T-cell (primary cell): ENCODE measurements around the gene SFXN4. TPM values are rescaled to one million over a fixed set of nuclear protein-coding genes. Genes with fewer than 3 reads are reported as not detected.
A peak's percentile ranks its signal among the peaks of the same experiment; 100 is the strongest.

Source experiments
- ATAC-seq, 4 experiments: fragments of 200-7000 bp in 3 of 4; fragments of 150-1000 bp in 1 of 4; cut with Tn5 transposase; replicated peaks in 1 of 4; 1 replicate in 3 of 4; 2 replicates in 1 of 4; pipeline ENCODE4 v1.10.0; 2021; ENCODE audit warnings: moderate library complexity in 3 of 4, mild to moderate bottlenecking in 2 of 4, moderate number of reproducible peaks in 1 of 4
- CTCF ChIA-PET, 2 donors: fragments of 300-600 bp; sonication (Branson Sonifier 250); formaldehyde crosslinking; loops; one replicate each; lab custom pipeline; 2022; ENCODE audit warnings: antibody characterized with exemption in 2 of 2; lab: Charles Lee
- POLR2A ChIA-PET, 2 donors: fragments of 300-600 bp; sonication (Branson Sonifier 250); formaldehyde crosslinking; loops; one replicate each; lab custom pipeline; 2022; ENCODE audit warnings: antibody characterized with exemption in 2 of 2; lab: Charles Lee
- DNase-seq, 35 experiments: peaks; one replicate each; pipeline versions ENCODE4 v3.0.0 to v3.0.0-alpha.2; 2013 to 2023
- H3K27ac ChIP-seq: one replicate; pipeline ENCODE4 v1.5.1; 2013; ENCODE audit warnings: low read length
- H3K27me3 ChIP-seq, 2 experiments: replicated peaks in 1 of 2; 1 replicate in 1 of 2; 2 replicates in 1 of 2; pipeline versions ENCODE4 v1.6.1 to v1.7.0; 2013; ENCODE audit warnings: low read length in 1 of 2, mixed read lengths in 1 of 2; ENCODE audit not compliant: control insufficient read depth in 2 of 2, insufficient read depth in 2 of 2; ENCODE audit errors: extremely low read depth in 1 of 2
- H3K36me3 ChIP-seq, 2 donors: 1 replicate in 1 of 2; 2 replicates in 1 of 2; pipeline versions ENCODE4 v1.6.1 to v1.7.0; 2013; ENCODE audit warnings: low read length in 1 of 2; ENCODE audit not compliant: control insufficient read depth in 2 of 2, insufficient read depth in 1 of 2; ENCODE audit errors: extremely low read depth in 1 of 2
- H3K4me1 ChIP-seq, 2 experiments: 1 replicate in 1 of 2; 2 replicates in 1 of 2; pipeline versions ENCODE4 v1.6.1 to v1.7.0; 2013; ENCODE audit warnings: low read length in 2 of 2, mixed read lengths in 1 of 2; ENCODE audit not compliant: insufficient read depth in 2 of 2, control insufficient read depth in 1 of 2; ENCODE audit errors: extremely low read depth in 1 of 2
- H3K4me3 ChIP-seq, 2 donors: 1 replicate in 1 of 2; 2 replicates in 1 of 2; pipeline versions ENCODE4 v1.5.1 to v1.7.0; 2013; ENCODE audit warnings: mild to moderate bottlenecking in 2 of 2, low read length in 1 of 2, moderate library complexity in 1 of 2; ENCODE audit not compliant: control insufficient read depth in 1 of 2; ENCODE audit errors: extremely low read depth in 1 of 2
- H3K9me3 ChIP-seq: 2 replicates; pipeline ENCODE4 v1.7.0; 2013
- H3K27ac Mint-ChIP-seq, 2 donors: one replicate each; pipeline ENCODE4 v1.8.0; 2020 to 2021; ENCODE audit warnings: mild to moderate bottlenecking in 2 of 2, mixed read lengths in 2 of 2
- H3K27me3 Mint-ChIP-seq, 2 donors: one replicate each; pipeline ENCODE4 v1.8.0; 2021 to 2022; ENCODE audit warnings: mixed read lengths in 2 of 2
- H3K36me3 Mint-ChIP-seq: one replicate; pipeline ENCODE4 v1.8.0; 2021; ENCODE audit warnings: mixed read lengths
- H3K4me1 Mint-ChIP-seq, 3 donors: one replicate each; pipeline ENCODE4 v1.8.0; 2020 to 2022; ENCODE audit warnings: mixed read lengths in 3 of 3, mild to moderate bottlenecking in 1 of 3
- H3K4me3 Mint-ChIP-seq, 3 donors: one replicate each; pipeline ENCODE4 v1.8.0; 2020 to 2022; ENCODE audit warnings: mild to moderate bottlenecking in 3 of 3, mixed read lengths in 3 of 3, moderate library complexity in 3 of 3
- H3K9me3 Mint-ChIP-seq, 3 donors: one replicate each; pipeline ENCODE4 v1.8.0; 2020 to 2022; ENCODE audit warnings: mixed read lengths in 3 of 3
- WGBS: methylation state at CpG from one replicate; pipeline ENCODE4 v1.1.5; 2013; ENCODE audit warnings: missing lambda C conversion rate; ENCODE audit not compliant: insufficient coverage; 5-methylcytosine and 5-hydroxymethylcytosine counted together
- total RNA-seq, 35 experiments: library from RNA in 6 of 35; stranded (reverse) in 6 of 35; fragments of 120-200 nt in 1 of 35; gene quantifications; one replicate each; pipeline versions ENCODE4 v1.2.1 to v1.2.4 and lab custom pipeline; 2013 to 2026

SFXN4 gene
- total RNA-seq, 5 donors from 2014 or later (not counting 1 experiment from before 2014, with no cell fraction given): 10.4 to 19.4 (median 13.9) TPM

- Mint-ChIP-seq H3K36me3 (no peaks in the 10 kb centered on the region), H3K27ac (peak overlapping the region; percentile 92 to 97), H3K9me3 (no peaks in the 10 kb centered on the region), H3K4me1 (peaks cover 25 to 35% (median 34%) of the 10 kb centered on the region in 3 donors), H3K27me3 (no peaks in the 10 kb centered on the region), H3K4me3 (peak overlapping the region; percentile 82 to 91 (median 83))
- H3K9me3 ChIP-seq: no peaks in the 10 kb centered on the region
- H3K27me3 ChIP-seq: no peaks in the 10 kb centered on the region
- peak overlapping the region; percentile 74 for H3K27ac ChIP-seq
- H3K4me3 ChIP-seq: peak overlapping the region; percentile 44 to 46
- CTCF ChIA-PET: interaction anchor here (0.8 to 1.9 kb wide), 11 partner anchors 7 to 458 kb away, joined by 3 to 11 read pairs (median 4); no protein-coding TSS in a partner anchor
- POLR2A ChIA-PET: interaction anchor here (0.6 to 0.7 kb wide), 2 partner anchors 11 to 196 kb away, joined by 3 to 9 read pairs; no protein-coding TSS in a partner anchor
- ATAC-seq: no peak
- WGBS: 14% methylated on average over 13 of the region's 17 CpGs
- H3K4me1 ChIP-seq: peaks cover 17 to 30% of the 10 kb centered on the region in 2 experiments
- no peaks in the 10 kb centered on the region for H3K36me3 ChIP-seq
- DNase-seq: peak in 18 of 35 experiments; percentile 8 to 49 (median 24)
Measured at GRCh38 chr10:119205894-119206602, 40.5 kb upstream of the SFXN4 start.

GRCh38 chr10:119203006-119203405 lies 37.5 kb upstream of the SFXN4 start:
- Mint-ChIP-seq H3K9me3 (no peaks in the 10 kb centered on the region), H3K4me3 (no peak overlapping the region), H3K36me3 (no peaks in the 10 kb centered on the region), H3K4me1 (peaks cover 13 to 17% (median 15%) of the 10 kb centered on the region in 3 donors), H3K27ac (no peak overlapping the region), H3K27me3 (peaks cover 0 to 4% of the 10 kb centered on the region in 2 donors)
- CTCF ChIA-PET: interaction anchor here (0.6 to 0.7 kb wide), 3 partner anchors 65 to 224 kb away, joined by 3 to 7 read pairs (median 3); no protein-coding TSS in a partner anchor
- DNase-seq (no peak), ATAC-seq (no peak)
- 100% methylated on average over 2 of the region's 4 CpGs for WGBS
- H3K4me3 ChIP-seq: no peak overlapping the region
- H3K4me1 ChIP-seq: peaks cover 0 to 13% of the 10 kb centered on the region in 2 experiments
- H3K27me3 ChIP-seq: no peaks in the 10 kb centered on the region
- POLR2A ChIA-PET: no interaction called here
- no peaks in the 10 kb centered on the region for H3K9me3 ChIP-seq
- H3K27ac ChIP-seq: no peak overlapping the region
- no peaks in the 10 kb centered on the region for H3K36me3 ChIP-seq

GRCh38 chr10:119201233-119201632 lies 35.7 kb upstream of the SFXN4 start:
- POLR2A ChIA-PET: interaction anchor here (0.6 to 0.7 kb wide), 2 partner anchors 9 to 166 kb away, joined by 3 read pairs; no protein-coding TSS in a partner anchor
- H3K9me3 ChIP-seq: no peaks in the 10 kb centered on the region
- H3K27me3 ChIP-seq: no peaks in the 10 kb centered on the region
- H3K27me3 Mint-ChIP-seq: peaks cover 0 to 4% of the 10 kb centered on the region in 2 donors
- no peaks in the 10 kb centered on the region for H3K9me3 Mint-ChIP-seq
- peaks cover 0 to 7% of the 10 kb centered on the region in 2 experiments for H3K4me1 ChIP-seq
- no peaks in the 10 kb centered on the region for H3K36me3 ChIP-seq
- no peaks in the 10 kb centered on the region for H3K36me3 Mint-ChIP-seq
- no peak overlapping the region for H3K4me3 ChIP-seq
- no CpG with 5 or more reads among the region's 1 CpG for WGBS
- no peak overlapping the region for H3K4me3 Mint-ChIP-seq
- no peak overlapping the region for H3K27ac Mint-ChIP-seq
- CTCF ChIA-PET: no interaction called here
- peaks cover 10 to 15% (median 14%) of the 10 kb centered on the region in 3 donors for H3K4me1 Mint-ChIP-seq
- DNase-seq: no peak
- no peak overlapping the region for H3K27ac ChIP-seq
- ATAC-seq: no peak

GRCh38 chr10:119199231-119199992 lies 33.9 kb upstream of the SFXN4 start:
- H3K27me3 Mint-ChIP-seq: peaks cover 0 to 4% of the 10 kb centered on the region in 2 donors
- POLR2A ChIA-PET: interaction anchor here in 1 of 2 donors (0.9 kb wide), 1 partner anchor 220 kb away, joined by 3 read pairs; no protein-coding TSS in a partner anchor

GRCh38 chr10:119198438-119198837 lies 32.9 kb upstream of the SFXN4 start:
- Mint-ChIP-seq H3K9me3 (no peaks in the 10 kb centered on the region), H3K27me3 (peaks cover 0 to 4% of the 10 kb centered on the region in 2 donors), H3K27ac (peak overlapping the region in 1 of 2 donors; percentile 44), H3K36me3 (no peaks in the 10 kb centered on the region), H3K4me3 (no peak overlapping the region), H3K4me1 (peaks cover 6 to 10% (median 10%) of the 10 kb centered on the region in 3 donors)
- POLR2A ChIA-PET: interaction anchor here in 1 of 2 donors (0.9 kb wide), 1 partner anchor 108 kb away, joined by 3 read pairs; no protein-coding TSS in a partner anchor
- no peaks in the 10 kb centered on the region for H3K36me3 ChIP-seq
- DNase-seq: peak in 10 of 35 experiments; percentile 13 to 47 (median 22)
- no peaks in the 10 kb centered on the region for H3K9me3 ChIP-seq
- WGBS: 58% methylated on average over 6 of the region's 7 CpGs
- CTCF ChIA-PET: interaction anchor here (0.5 to 2.9 kb wide), 13 partner anchors 8 to 247 kb away, joined by 3 to 18 read pairs (median 4); no protein-coding TSS in a partner anchor
- ATAC-seq: no peak
- no peaks in the 10 kb centered on the region for H3K4me1 ChIP-seq
- no peaks in the 10 kb centered on the region for H3K27me3 ChIP-seq
- no peak overlapping the region for H3K27ac ChIP-seq
- H3K4me3 ChIP-seq: no peak overlapping the region

More at GRCh38 chr10:119199231-119199992, 33.9 kb upstream of the SFXN4 start:
- Histone ChIP-seq H3K36me3 (no peaks in the 10 kb centered on the region), H3K4me1 (no peaks in the 10 kb centered on the region), H3K27me3 (no peaks in the 10 kb centered on the region), H3K27ac (no peak overlapping the region), H3K9me3 (no peaks in the 10 kb centered on the region), H3K4me3 (no peak overlapping the region)
- no peaks in the 10 kb centered on the region for H3K9me3 Mint-ChIP-seq
- peak; percentile 73 to 95 (median 80) for ATAC-seq
- H3K4me3 Mint-ChIP-seq: no peak overlapping the region
- 54% methylated on average over 7 of the region's 9 CpGs for WGBS
- CTCF ChIA-PET: interaction anchor here (0.5 to 2.9 kb wide), 28 partner anchors 7 to 660 kb away, joined by 3 to 18 read pairs (median 4); no protein-coding TSS in a partner anchor
- H3K27ac Mint-ChIP-seq: no peak overlapping the region
- H3K4me1 Mint-ChIP-seq: peaks cover 6 to 10% (median 10%) of the 10 kb centered on the region in 3 donors
- no peaks in the 10 kb centered on the region for H3K36me3 Mint-ChIP-seq
- peak in 27 of 35 experiments; percentile 15 to 71 (median 37) for DNase-seq
